GM13977 (cell line): Measurements from ENCODE around the gene CTIF.

Experiments
- DNase-seq: peaks from one replicate; pipeline ENCODE4 v3.0.0; 2012; ENCODE audit warnings: low spot score
- in situ Hi-C: fragments of 300-500 bp; cut with MboI; formaldehyde crosslinking; loops from one replicate; pipeline ENCODE4 v1.12.0; 2022; ENCODE audit warnings: low sequenced_read_pairs, low pct_unique_long_range_greater_than_20kb, mixed read lengths, inconsistent platforms; ENCODE audit not compliant: unreplicated experiment
- TF ChIP-seq, protein P1 (sequence below): IDR thresholded peaks from 2 replicates; pipeline ENCODE4 v1.5.1; 2012; ENCODE audit warnings: mild to moderate bottlenecking, control low read depth; ENCODE audit not compliant: insufficient read depth; ENCODE audit errors: extremely low read depth, missing control alignments

Gene CTIF

DNA sequence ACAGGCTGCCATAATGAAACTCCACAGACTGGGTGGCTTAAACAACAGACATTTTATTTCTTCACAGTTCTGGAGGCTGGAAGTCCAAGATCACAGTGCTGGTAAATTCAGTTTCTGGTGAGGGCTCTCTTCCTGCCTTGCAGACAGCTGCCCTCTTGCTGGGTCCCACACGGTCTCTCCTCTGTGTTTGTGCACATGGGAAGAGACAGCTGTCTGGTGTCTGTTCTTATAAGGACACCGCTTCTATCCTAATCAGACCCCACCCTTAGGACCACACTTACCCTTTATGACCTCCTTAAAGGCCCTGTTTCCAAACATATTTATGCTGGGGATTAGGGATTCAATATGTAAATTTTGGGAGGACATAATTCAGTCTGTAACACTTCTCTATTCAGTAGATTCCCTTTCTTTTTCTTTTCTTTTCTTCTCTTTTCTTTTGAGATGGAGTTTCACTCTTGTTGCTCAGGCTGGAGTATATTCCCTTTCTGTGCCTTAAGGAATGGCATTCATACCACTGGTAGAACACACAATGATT is 18.9 kb downstream of the CTIF start:
- DNase-seq = no peak
- in situ Hi-C loops = no loop called here
- TF ChIP-seq, protein P1, sequence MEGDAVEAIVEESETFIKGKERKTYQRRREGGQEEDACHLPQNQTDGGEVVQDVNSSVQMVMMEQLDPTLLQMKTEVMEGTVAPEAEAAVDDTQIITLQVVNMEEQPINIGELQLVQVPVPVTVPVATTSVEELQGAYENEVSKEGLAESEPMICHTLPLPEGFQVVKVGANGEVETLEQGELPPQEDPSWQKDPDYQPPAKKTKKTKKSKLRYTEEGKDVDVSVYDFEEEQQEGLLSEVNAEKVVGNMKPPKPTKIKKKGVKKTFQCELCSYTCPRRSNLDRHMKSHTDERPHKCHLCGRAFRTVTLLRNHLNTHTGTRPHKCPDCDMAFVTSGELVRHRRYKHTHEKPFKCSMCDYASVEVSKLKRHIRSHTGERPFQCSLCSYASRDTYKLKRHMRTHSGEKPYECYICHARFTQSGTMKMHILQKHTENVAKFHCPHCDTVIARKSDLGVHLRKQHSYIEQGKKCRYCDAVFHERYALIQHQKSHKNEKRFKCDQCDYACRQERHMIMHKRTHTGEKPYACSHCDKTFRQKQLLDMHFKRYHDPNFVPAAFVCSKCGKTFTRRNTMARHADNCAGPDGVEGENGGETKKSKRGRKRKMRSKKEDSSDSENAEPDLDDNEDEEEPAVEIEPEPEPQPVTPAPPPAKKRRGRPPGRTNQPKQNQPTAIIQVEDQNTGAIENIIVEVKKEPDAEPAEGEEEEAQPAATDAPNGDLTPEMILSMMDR = no peak

DNA sequence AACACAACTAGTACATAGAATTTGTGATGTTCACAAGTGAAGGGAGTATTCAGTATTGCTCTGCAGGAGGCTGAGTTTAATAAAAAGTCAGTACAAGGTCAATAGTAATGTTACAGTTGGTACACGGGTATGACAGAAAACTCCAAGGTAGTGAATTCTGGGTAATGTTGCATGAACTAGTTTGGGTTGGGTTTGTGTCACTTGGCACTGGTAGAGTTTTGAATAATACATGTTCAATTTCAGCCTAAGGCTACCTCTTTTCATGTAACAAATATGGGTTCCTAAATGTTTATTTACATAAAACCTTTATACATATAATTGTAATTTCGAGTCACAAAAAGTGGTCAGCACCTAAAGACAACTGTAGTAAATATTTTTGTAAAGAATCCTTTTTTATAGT is 19.4 kb downstream of the CTIF start:
- in situ Hi-C loops = no loop called here
- no peak for DNase-seq
- TF ChIP-seq, protein P1 = no peak

DNA sequence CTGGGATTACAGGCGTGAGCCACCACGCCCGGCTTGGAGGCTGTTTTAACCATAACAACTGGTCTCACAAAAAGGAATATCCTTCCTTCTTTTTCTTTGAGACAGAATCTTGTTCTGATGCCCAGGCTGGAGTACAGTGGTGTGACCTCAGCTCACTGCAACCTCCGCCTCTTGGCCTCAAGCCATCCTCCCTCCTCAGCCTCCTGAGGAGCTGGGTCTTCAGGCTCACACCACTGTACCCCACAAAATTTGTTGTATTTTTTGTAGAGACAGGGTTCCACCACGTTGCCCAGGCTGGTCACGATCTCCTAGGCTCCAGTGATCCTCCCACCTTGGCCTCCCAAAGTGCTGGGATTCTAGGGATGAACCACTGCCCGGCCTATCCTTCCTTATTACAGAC is 21.7 kb downstream of the CTIF start:
- TF ChIP-seq, protein P1 = no peak
- DNase-seq = no peak
- in situ Hi-C loops = no loop called here

DNA sequence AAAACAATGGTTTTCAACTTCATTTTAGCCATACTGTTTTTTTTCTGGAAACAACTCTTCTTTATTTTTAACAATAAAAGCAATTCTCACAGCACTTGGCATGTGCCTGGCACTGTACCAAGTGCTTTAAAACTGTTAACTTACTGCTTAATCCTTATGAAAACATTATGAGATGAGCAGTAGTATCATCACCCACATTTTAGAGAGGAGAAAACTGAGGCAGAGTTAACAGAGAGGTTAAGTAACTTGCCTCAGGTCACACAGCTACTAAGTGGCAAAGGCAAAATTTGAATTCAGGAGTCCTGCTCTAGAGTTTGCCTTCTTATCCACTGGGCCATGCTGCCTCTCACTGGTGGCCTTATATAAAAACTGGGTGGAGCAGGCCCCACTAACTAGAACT is 23.2 kb downstream of the CTIF start:
- TF ChIP-seq, protein P1 = no peak
- in situ Hi-C loops = no loop called here

DNA sequence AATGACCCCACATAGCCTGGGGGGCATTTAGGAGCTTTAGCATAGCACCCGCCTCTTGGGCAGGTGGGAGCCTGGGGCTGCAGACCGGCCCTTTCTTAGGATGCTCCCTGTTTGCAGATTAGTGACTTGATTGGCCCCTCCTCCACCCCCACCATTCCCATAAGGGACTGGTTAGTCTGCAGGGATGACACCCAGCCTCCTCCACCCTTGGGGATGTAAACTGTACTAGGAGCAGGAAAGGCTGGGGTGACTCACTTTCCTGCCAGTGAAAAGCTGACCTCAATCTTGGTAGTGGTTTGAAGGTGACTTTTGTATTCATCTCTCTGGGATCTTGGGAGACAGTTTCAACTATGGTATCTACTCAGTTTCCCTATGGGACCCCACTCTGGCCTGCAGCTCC is 24.2 kb downstream of the CTIF start:
- TF ChIP-seq, protein P1 = no peak
- no peak for DNase-seq
- in situ Hi-C loops = no loop called here

More for the DNA sequence above, 23.2 kb downstream of the CTIF start:
- no peak for DNase-seq

DNA sequence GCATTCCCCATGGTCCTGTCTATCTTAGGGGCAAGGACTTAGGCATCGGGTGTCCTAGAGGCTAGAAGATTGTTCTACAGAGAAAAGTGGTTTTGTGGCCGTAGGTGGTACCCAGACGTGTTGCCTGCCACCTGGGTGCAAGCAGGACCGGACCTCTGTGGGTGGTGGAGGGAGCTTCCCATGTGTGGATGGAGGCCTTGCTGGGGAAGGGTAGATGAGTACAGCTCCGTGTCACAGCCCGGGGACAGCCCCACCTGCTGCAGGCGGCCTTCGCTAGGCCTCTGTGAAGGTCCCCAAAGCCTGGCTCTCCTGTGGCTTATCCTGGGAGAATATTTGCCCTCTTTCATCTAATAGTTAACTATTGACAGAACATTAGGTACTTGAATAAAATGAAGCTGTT is 25.3 kb downstream of the CTIF start:
- DNase-seq = no peak
- TF ChIP-seq, protein P1 = no peak
- in situ Hi-C loops = no loop called here

DNA sequence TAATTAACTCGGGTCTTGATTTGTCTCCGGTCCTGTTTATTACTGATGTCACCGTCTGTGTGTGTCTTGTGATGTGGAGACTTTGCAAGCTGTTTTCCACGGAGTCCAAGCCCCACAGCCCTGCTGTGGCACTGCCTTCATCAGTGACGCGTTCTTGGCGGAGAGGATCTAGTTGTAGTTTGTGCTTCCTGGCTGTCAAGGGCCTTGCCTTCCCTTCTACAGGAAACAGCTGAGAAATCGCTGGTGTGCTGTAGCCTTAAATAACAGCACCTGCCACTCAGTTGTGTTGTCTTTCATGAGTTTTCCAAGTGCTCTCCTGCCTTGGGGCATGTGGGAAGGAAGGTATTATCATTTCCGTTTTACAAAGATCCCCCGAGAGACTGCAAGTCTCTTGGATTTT is 26.3 kb downstream of the CTIF start:
- TF ChIP-seq, protein P1 = no peak
- DNase-seq = no peak
- in situ Hi-C loops = no loop called here
